Hepatocyte (in vitro differentiated cells): ENCODE results near the gene KRT10. TPM values are rescaled to one million over a fixed set of nuclear protein-coding genes. Genes with fewer than 3 reads are reported as not detected.

ENCODE experiments used
- DNase-seq: peaks from one replicate; pipeline ENCODE4 v3.0.0-alpha.2; 2016; ENCODE audit warnings: low spot score
- H2AFZ ChIP-seq: fragments of 200-600 bp; sonication (generic); 2 replicates; pipeline ENCODE4 v1.6.0; 2016; ENCODE audit warnings: antibody characterized with exemption, mild to moderate bottlenecking
- H3K27ac ChIP-seq: fragments of 200-600 bp; sonication (generic); 2 replicates; pipeline ENCODE4 v1.5.1; 2016; ENCODE audit warnings: mild to moderate bottlenecking
- H3K27me3 ChIP-seq: fragments of 200-600 bp; sonication (generic); 2 replicates; pipeline ENCODE4 v1.6.1; 2016
- H3K36me3 ChIP-seq: fragments of 200-600 bp; sonication (generic); replicated peaks from 2 replicates; pipeline ENCODE4 v1.5.1; 2016; ENCODE audit warnings: low read depth; ENCODE audit not compliant: insufficient read depth
- H3K4me1 ChIP-seq: fragments of 200-600 bp; sonication (generic); 2 replicates; pipeline ENCODE4 v1.5.1; 2016; ENCODE audit warnings: mild to moderate bottlenecking, moderate library complexity; ENCODE audit not compliant: insufficient read depth
- H3K4me2 ChIP-seq: fragments of 200-600 bp; sonication (generic); 2 replicates; pipeline ENCODE4 v1.6.0; 2016
- H3K4me3 ChIP-seq: fragments of 200-600 bp; sonication (generic); 2 replicates; pipeline ENCODE4 v1.5.1; 2016; ENCODE audit warnings: mild to moderate bottlenecking
- H3K79me2 ChIP-seq: fragments of 200-600 bp; sonication (generic); 2 replicates; pipeline ENCODE4 v1.6.0; 2017; ENCODE audit warnings: mild to moderate bottlenecking
- H3K9me2 ChIP-seq: fragments of 200-600 bp; sonication (generic); replicated peaks from 2 replicates; pipeline ENCODE4 v1.6.0; 2017; ENCODE audit warnings: mild to moderate bottlenecking; ENCODE audit not compliant: insufficient read depth
- H3K9me3 ChIP-seq: fragments of 200-600 bp; sonication (generic); 2 replicates; pipeline ENCODE4 v1.5.1; 2016; ENCODE audit warnings: low read depth, mild to moderate bottlenecking
- H4K20me1 ChIP-seq: fragments of 200-600 bp; sonication (generic); 2 replicates; pipeline ENCODE4 v1.6.0; 2016; ENCODE audit warnings: mild to moderate bottlenecking; ENCODE audit not compliant: insufficient read depth, poor library complexity, severe bottlenecking
- EZH2 ChIP-seq: fragments of 200-600 bp; sonication (generic); IDR thresholded peaks from 2 replicates; pipeline ENCODE4 v1.6.1; 2016; ENCODE audit warnings: antibody characterized with exemption, mild to moderate bottlenecking, borderline replicate concordance
- EZH2phosphoT487 ChIP-seq: fragments of 200-600 bp; sonication (generic); IDR thresholded peaks from one replicate; pipeline ENCODE4 v1.6.1; 2018; ENCODE audit warnings: antibody characterized with exemption, mild to moderate bottlenecking, low read depth, moderate library complexity; ENCODE audit not compliant: unreplicated experiment, severe bottlenecking
- WGBS: methylation state at CpG from one replicate; pipeline ENCODE4 v1.1.6; 2016; ENCODE audit warnings: low lambda C conversion rate; ENCODE audit errors: missing lambda C conversion rate; 5-methylcytosine and 5-hydroxymethylcytosine counted together
- polyA plus RNA-seq: library from polyadenylated mRNA; unstranded; fragments of >200 nt; fragmentation: Nextera tagmentation; extraction: Ambion mirVana; gene quantifications from 2 replicates; pipeline ENCODE4 v1.2.1, GENCODE V29; 2016
- total RNA-seq: library from RNA; depleted of rRNA; stranded (reverse); fragments of >200 nt; gene quantifications from 2 replicates; pipeline ENCODE4 v1.2.3, GENCODE V29; 2014
- TF ChIP-seq, protein P1 (sequence below): fragments of 200-600 bp; sonication (generic); IDR thresholded peaks from 2 replicates; pipeline ENCODE4 v1.5.1; 2016; ENCODE audit warnings: antibody characterized with exemption, mild to moderate bottlenecking; ENCODE audit not compliant: poor library complexity

The KRT10 gene
- total and polyA plus RNA-seq, 2 experiments from 2014 or later: 39.7 to 153 TPM

DNA sequence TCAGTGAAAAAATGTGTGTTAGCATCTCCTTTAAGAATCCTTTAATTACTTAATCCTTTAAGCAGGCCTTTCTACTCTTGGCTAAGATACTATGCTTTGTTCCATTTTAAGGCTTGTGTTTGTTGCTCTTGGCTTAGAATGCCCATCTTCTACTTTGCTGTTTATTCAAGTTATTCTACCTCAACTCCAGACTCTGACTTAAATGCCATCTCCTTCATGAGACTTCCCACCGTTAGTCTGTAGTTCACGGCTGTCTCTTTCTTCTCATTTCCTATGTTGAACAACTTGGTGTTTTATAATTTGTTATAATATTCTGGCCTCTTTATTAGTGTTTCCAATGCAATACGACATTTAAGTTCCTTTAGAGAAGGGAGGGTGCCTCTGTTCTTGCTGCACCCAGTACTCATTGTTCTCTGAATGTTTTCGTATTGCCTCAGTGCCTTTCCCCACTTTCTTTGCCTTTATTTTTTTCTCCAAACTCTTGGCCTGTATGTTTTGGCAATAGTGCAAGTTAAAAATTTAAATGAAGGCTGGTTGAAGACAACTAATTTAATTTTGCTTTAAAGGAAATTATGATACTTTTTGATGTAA, 6.1 kb upstream of the KRT10 start:
- no peaks in the 10 kb centered on the region for H3K4me1 ChIP-seq
- H3K4me3 ChIP-seq: no peak overlapping the region

DNA sequence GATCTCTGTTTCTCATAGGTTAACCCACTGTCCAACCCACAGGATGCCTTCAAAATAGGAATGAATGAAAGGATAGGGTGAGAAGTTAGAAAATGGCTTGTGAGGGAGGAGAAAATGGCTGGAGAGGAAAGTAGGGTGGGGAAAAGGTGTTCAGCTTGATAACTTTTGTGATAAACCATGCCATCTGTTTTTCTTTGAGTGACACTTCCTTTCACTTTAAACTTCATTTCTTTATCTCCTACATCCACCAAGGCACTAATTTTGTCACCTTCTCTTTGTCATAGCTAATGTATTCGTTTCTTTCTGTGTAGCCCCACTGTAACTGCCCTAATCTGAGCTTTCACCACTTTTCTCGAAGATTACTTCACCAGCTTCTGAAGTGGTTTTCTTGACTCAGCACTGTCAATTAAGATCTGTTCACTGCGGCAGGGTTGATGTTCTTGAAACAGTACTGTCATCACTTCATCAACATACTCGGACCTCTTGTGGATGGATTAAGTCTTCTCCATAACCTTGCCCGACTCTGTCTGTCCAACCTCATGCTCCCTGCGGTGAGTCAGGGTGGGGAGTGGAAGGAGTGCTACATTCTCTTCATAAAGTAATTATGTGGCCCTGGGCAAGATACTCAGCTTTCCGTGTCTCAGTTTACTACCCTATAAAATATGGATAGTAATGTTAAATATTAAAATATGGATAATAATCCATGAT, 5.5 kb upstream of the KRT10 start:
- DNase-seq: no peak
- no peaks in the 10 kb centered on the region for H3K9me2 ChIP-seq
- no peak for TF ChIP-seq EZH2phosphoT487
- TF ChIP-seq, protein P1, sequence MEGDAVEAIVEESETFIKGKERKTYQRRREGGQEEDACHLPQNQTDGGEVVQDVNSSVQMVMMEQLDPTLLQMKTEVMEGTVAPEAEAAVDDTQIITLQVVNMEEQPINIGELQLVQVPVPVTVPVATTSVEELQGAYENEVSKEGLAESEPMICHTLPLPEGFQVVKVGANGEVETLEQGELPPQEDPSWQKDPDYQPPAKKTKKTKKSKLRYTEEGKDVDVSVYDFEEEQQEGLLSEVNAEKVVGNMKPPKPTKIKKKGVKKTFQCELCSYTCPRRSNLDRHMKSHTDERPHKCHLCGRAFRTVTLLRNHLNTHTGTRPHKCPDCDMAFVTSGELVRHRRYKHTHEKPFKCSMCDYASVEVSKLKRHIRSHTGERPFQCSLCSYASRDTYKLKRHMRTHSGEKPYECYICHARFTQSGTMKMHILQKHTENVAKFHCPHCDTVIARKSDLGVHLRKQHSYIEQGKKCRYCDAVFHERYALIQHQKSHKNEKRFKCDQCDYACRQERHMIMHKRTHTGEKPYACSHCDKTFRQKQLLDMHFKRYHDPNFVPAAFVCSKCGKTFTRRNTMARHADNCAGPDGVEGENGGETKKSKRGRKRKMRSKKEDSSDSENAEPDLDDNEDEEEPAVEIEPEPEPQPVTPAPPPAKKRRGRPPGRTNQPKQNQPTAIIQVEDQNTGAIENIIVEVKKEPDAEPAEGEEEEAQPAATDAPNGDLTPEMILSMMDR: no peak
- no peak for TF ChIP-seq EZH2
- H3K27me3 ChIP-seq: no peaks in the 10 kb centered on the region
- no peak overlapping the region for H3K4me3 ChIP-seq
- WGBS: 78% methylated on average over 7 of the region's 7 CpGs
- no peak overlapping the region for H2AFZ ChIP-seq
- H3K27ac ChIP-seq: no peak overlapping the region
- H3K4me2 ChIP-seq: no peak overlapping the region
- peaks cover 16% of the 10 kb centered on the region for H3K79me2 ChIP-seq
- H3K4me1 ChIP-seq: no peaks in the 10 kb centered on the region
- H3K36me3 ChIP-seq: no peaks in the 10 kb centered on the region
- no peaks in the 10 kb centered on the region for H4K20me1 ChIP-seq
- H3K9me3 ChIP-seq: no peaks in the 10 kb centered on the region

More for the DNA sequence above, 6.1 kb upstream of the KRT10 start:
- Histone ChIP-seq H3K9me3 (no peaks in the 10 kb centered on the region), H3K9me2 (no peaks in the 10 kb centered on the region), H4K20me1 (no peaks in the 10 kb centered on the region), H3K36me3 (no peaks in the 10 kb centered on the region), H3K4me2 (no peak overlapping the region), H2AFZ (no peak overlapping the region), H3K79me2 (peaks cover 13% of the 10 kb centered on the region), H3K27me3 (no peaks in the 10 kb centered on the region), H3K27ac (no peak overlapping the region)
- DNase-seq: no peak
- TF ChIP-seq, protein P1: no peak
- TF ChIP-seq EZH2phosphoT487: no peak
- no peak for TF ChIP-seq EZH2
- WGBS: 93% methylated on average over 4 of the region's 4 CpGs

DNA sequence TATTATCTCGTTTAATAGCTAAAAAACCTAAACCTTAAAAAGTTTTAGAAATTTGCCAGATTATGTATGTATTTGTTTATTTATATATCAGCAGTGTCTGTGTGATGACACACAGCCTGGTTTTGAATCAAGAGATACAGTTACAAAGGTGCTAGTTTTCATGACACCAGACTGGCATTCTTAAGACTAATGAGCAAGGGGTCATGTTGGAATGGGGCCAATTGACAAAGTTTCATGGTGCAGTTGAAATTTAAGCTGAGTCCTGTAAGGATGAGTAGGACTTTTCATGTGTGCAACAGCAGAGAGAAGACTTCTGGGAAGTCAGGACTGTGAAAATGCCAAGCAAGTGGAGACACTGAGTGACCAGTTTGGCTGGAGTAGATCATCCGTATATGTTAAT, 3.2 kb upstream of the KRT10 start:
- Histone ChIP-seq H3K9me2 (no peaks in the 10 kb centered on the region), H3K4me2 (no peak overlapping the region), H3K9me3 (no peaks in the 10 kb centered on the region), H3K79me2 (peaks cover 20% of the 10 kb centered on the region), H4K20me1 (no peaks in the 10 kb centered on the region), H3K36me3 (no peaks in the 10 kb centered on the region), H3K4me1 (no peaks in the 10 kb centered on the region), H2AFZ (no peak overlapping the region), H3K4me3 (no peak overlapping the region), H3K27me3 (no peaks in the 10 kb centered on the region), H3K27ac (no peak overlapping the region)
- TF ChIP-seq, protein P1: no peak
- TF ChIP-seq EZH2 (no peak), EZH2phosphoT487 (no peak)
- 89% methylated on average over 2 of the region's 2 CpGs for WGBS
- no peak for DNase-seq
